ENCODE data around the gene LZTFL1.

LZTFL1 gene

DNA sequence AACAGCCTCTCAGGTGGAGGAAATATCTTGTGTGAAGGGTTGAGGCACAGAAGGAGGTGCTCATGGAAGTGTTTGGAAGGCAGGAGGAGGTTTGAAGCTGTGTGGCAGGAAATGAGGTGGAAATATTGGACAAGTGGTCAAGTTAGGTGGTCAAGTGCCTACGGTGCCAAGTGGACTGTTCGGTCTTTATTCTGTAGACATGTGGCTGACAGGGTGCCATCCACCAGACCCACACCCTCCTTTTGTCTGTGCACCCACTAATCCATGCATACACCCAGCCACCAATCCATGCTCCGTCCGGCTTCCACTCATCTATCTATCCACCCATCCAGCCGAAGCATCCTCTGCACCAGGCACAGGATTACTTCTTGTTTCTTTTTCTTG lies 47.8 kb downstream of the LZTFL1 start:
- no peak overlapping the region for H3K4me3 ChIP-seq (ENCODE audit: low read depth, low read length)
- CTCF ChIA-PET, result no interaction called here
- POLR2A ChIA-PET, result no interaction called here
- no peak for TF ChIP-seq CTCF (IDR thresholded peaks at IDR 0.05; ENCODE audit: insufficient read depth, low read length, missing control alignments)
- no peak for DNase-seq (ENCODE audit: low read depth, low spot score)

DNA sequence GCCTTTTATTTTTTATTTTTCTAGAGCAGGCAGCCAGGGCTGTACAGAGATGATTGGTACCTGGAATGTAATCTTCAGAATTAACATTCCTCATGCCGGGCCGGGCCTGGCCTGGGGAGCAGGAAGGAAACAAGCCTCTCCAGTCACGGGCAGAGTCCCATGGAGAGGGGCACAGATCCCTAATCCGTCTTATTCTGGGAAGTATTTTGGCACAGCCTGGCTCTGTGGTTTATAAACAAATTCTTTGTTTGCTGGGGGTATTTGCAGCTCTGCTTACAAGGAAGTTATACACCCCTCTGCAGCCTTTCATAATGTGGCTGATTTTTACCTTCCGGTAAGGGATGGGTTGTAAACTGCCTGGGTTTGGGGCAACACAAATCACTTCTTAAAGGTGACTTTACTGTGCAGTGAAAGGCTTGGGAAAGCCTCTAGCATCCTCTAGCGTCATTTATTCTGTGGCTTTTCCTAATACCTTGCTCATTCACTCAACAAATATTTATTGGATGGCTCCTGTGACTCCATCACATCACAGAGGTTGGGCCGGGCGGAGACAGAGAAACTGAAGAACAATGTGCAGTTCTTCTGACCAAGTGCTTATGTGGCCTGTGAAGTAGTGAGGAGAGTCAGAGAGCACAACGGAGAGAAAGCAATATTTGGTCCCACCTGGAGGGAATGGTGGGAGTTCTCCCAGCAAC lies 48.3 kb downstream of the LZTFL1 start:
- ChIA-PET CTCF (no interaction called here), POLR2A (no interaction called here)
- DNase-seq (ENCODE audit: low read depth, low spot score), result no peak
- H3K4me3 ChIP-seq (ENCODE audit: low read depth, low read length), result no peak overlapping the region
- TF ChIP-seq CTCF (IDR thresholded peaks at IDR 0.05; ENCODE audit: insufficient read depth, low read length, missing control alignments), result no peak

- POLR2A ChIA-PET, result no interaction called here
- no peak overlapping the region for H3K4me3 ChIP-seq (ENCODE audit: low read depth, low read length)
- no peak for TF ChIP-seq CTCF (IDR thresholded peaks at IDR 0.05; ENCODE audit: insufficient read depth, low read length, missing control alignments)
- CTCF ChIA-PET, result no interaction called here
- no peak for DNase-seq (ENCODE audit: low read depth, low spot score)
Observed at GRCh38 chr3:45792516-45793172, 49.3 kb downstream of the LZTFL1 start.

DNA sequence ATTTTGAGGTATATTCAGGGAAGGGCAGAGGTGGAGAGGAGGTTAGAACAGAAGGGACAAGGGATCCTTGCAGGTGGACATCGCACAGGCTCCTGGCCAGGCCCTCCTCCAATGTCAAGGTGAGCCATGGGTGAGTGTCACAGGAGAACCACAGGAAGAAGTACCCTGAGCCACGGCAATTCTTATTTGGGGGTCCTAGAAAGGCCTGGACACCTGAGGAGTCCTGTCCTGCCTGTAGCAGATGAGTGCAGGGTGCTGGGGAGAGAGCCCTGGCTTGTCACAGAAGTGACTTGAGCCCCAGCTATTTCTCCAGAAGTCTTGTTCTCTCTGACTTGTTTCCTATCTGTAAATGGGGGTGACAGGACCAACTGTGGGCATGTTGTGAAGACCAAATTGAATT lies 49.9 kb downstream of the LZTFL1 start:
- no peak overlapping the region for H3K4me3 ChIP-seq (ENCODE audit: low read depth, low read length)
- no peak for DNase-seq (ENCODE audit: low read depth, low spot score)
- TF ChIP-seq CTCF (IDR thresholded peaks at IDR 0.05; ENCODE audit: insufficient read depth, low read length, missing control alignments), result no peak
- ChIA-PET CTCF (no interaction called here), POLR2A (no interaction called here)

- CTCF ChIA-PET, result interaction anchor here (0.9 to 1.4 kb wide), 2 partner anchors 21 to 285 kb away, joined by 3 read pairs; no protein-coding TSS in a partner anchor
- TF ChIP-seq CTCF (IDR thresholded peaks at IDR 0.05; ENCODE audit: insufficient read depth, low read length, missing control alignments), result no peak
- no peak for DNase-seq (ENCODE audit: low read depth, low spot score)
- H3K4me3 ChIP-seq (ENCODE audit: low read depth, low read length), result no peak overlapping the region
- POLR2A ChIA-PET, result interaction anchor here (0.7 kb wide), 1 partner anchor 564 kb away, joined by 3 read pairs; the partner anchor contains the start of gene TMEM158
Observed at GRCh38 chr3:45790596-45790995, 51.3 kb downstream of the LZTFL1 start.

DNA sequence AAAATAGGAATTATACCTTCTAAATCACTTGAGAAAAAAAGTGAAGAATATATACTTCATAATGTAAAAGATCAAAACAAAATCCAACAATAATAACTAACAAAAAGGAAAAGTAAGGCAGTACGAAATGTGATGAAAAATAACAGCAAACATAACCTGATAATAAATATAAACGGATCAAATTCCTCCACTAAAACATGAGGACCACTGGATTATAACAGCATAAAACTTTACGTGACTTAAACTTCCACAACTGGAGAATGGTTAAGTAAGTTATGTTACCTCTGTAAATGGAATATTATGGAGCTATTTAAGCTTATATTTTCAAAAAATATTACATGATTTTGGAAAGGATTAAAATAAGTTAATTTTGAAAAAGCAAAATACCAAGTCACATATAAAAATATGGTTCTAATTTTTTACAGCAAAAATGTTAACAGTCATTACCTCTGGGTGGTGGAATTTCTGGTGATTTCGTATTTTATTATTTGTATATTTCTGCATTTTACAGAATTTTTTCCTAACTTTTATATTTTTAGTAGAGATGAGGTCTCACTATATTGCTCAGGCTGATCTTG lies 52.6 kb downstream of the LZTFL1 start:
- ChIA-PET POLR2A (no interaction called here), CTCF (no interaction called here)
- TF ChIP-seq CTCF (IDR thresholded peaks at IDR 0.05; ENCODE audit: insufficient read depth, low read length, missing control alignments), result no peak
- DNase-seq (ENCODE audit: low read depth, low spot score), result no peak
- no peak overlapping the region for H3K4me3 ChIP-seq (ENCODE audit: low read depth, low read length)
